Peyer's patch (tissue), 4 donors: ENCODE data around the gene SDF4.

Experiments used
- POLR2A ChIP-seq, 2 donors: fragments of 450-650 bp; IDR thresholded peaks; one replicate each; pipeline ENCODE4 v1.5.1; 2017; ENCODE audit warnings: antibody characterized with exemption in 2 of 2, mild to moderate bottlenecking in 2 of 2, moderate library complexity in 2 of 2
- TF ChIP-seq, protein P1 (sequence below), 6 experiments: fragments of 450-650 bp in 4 of 6; fragments of 200-600 bp in 2 of 6; sonication (generic) in 1 of 6; IDR thresholded peaks; one replicate each; pipeline ENCODE4 v1.5.1; 2017 to 2019; ENCODE audit warnings: antibody characterized with exemption in 6 of 6, mild to moderate bottlenecking in 3 of 6, moderate library complexity in 1 of 6

- TF ChIP-seq, protein P1, sequence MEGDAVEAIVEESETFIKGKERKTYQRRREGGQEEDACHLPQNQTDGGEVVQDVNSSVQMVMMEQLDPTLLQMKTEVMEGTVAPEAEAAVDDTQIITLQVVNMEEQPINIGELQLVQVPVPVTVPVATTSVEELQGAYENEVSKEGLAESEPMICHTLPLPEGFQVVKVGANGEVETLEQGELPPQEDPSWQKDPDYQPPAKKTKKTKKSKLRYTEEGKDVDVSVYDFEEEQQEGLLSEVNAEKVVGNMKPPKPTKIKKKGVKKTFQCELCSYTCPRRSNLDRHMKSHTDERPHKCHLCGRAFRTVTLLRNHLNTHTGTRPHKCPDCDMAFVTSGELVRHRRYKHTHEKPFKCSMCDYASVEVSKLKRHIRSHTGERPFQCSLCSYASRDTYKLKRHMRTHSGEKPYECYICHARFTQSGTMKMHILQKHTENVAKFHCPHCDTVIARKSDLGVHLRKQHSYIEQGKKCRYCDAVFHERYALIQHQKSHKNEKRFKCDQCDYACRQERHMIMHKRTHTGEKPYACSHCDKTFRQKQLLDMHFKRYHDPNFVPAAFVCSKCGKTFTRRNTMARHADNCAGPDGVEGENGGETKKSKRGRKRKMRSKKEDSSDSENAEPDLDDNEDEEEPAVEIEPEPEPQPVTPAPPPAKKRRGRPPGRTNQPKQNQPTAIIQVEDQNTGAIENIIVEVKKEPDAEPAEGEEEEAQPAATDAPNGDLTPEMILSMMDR (IDR thresholded peaks at IDR 0.05), result no peak
- no peak for TF ChIP-seq POLR2A (IDR thresholded peaks at IDR 0.05)
Measured at GRCh38 chr1:1182491-1183220, 49.1 kb downstream of the SDF4 start.
